Stimulated activated naive B cell treated with anti-CD40 and anti-IgM and Interleukin-4, amounts not matched to agents 10 μg/mL and 1 μg/mL and 100 μg/mL, for 72 hours (primary cell): ENCODE results near the gene UBE2I.

Source experiments
- ATAC-seq, 2 donors: fragments of 150-1000 bp; cut with Tn5 transposase; replicated peaks; 2 replicates each; pipeline ENCODE4 v1.10.0; 2021; ENCODE audit warnings: moderate library complexity in 1 of 2
- DNase-seq: peaks from one replicate; pipeline ENCODE4 v3.0.0; 2021
- H3K27ac Mint-ChIP-seq: one replicate; pipeline ENCODE4 v1.8.0; 2022; ENCODE audit warnings: mild to moderate bottlenecking, mixed read lengths
- H3K27me3 Mint-ChIP-seq, 2 donors: one replicate each; pipeline ENCODE4 v1.8.0; 2022; ENCODE audit warnings: mixed read lengths in 2 of 2
- H3K36me3 Mint-ChIP-seq, 2 donors: one replicate each; pipeline ENCODE4 v1.8.0; 2022; ENCODE audit warnings: mixed read lengths in 2 of 2, mild to moderate bottlenecking in 1 of 2
- H3K4me1 Mint-ChIP-seq, 2 donors: one replicate each; pipeline ENCODE4 v1.8.0; 2022; ENCODE audit warnings: mixed read lengths in 2 of 2, mild to moderate bottlenecking in 1 of 2
- H3K4me3 Mint-ChIP-seq, 2 donors: one replicate each; pipeline ENCODE4 v1.8.0; 2022; ENCODE audit warnings: mild to moderate bottlenecking in 2 of 2, mixed read lengths in 2 of 2, moderate library complexity in 1 of 2
- H3K9me3 Mint-ChIP-seq, 2 donors: one replicate each; pipeline ENCODE4 v1.8.0; 2022; ENCODE audit warnings: mixed read lengths in 2 of 2, mild to moderate bottlenecking in 1 of 2

Gene UBE2I

GRCh38 chr16:1363501-1364041 is 54.1 kb downstream of the UBE2I start:
- Mint-ChIP-seq H3K4me1 (peaks cover 15 to 19% of the 10 kb centered on the region in 2 donors), H3K36me3 (peaks cover 22 to 26% of the 10 kb centered on the region in 2 donors), H3K9me3 (no peaks in the 10 kb centered on the region), H3K27me3 (no peaks in the 10 kb centered on the region), H3K27ac (peak overlapping the region; percentile 59), H3K4me3 (no peak overlapping the region)
- DNase-seq (peak; percentile 48), ATAC-seq (peak; percentile 94 to 95)

- no peak for DNase-seq
- Mint-ChIP-seq H3K9me3 (no peaks in the 10 kb centered on the region), H3K27ac (no peak overlapping the region), H3K36me3 (peaks cover 20 to 22% of the 10 kb centered on the region in 2 donors), H3K4me1 (peaks cover 15% of the 10 kb centered on the region in 2 donors), H3K4me3 (no peak overlapping the region), H3K27me3 (no peaks in the 10 kb centered on the region)
- no peak for ATAC-seq
Observed at GRCh38 chr16:1364510-1364909, 55.1 kb downstream of the UBE2I start.

- DNase-seq: no peak
- no peak for ATAC-seq
- Mint-ChIP-seq H3K9me3 (no peaks in the 10 kb centered on the region), H3K4me1 (peaks cover 13 to 15% of the 10 kb centered on the region in 2 donors), H3K36me3 (peaks cover 13 to 24% of the 10 kb centered on the region in 2 donors), H3K27me3 (no peaks in the 10 kb centered on the region), H3K4me3 (no peak overlapping the region), H3K27ac (peak overlapping the region; percentile 38)
Observed at GRCh38 chr16:1366060-1366711, 56.8 kb downstream of the UBE2I start.

- Mint-ChIP-seq H3K9me3 (no peaks in the 10 kb centered on the region), H3K27me3 (no peaks in the 10 kb centered on the region), H3K36me3 (peaks cover 19 to 27% of the 10 kb centered on the region in 2 donors), H3K4me1 (peaks cover 13 to 15% of the 10 kb centered on the region in 2 donors), H3K4me3 (no peak overlapping the region), H3K27ac (no peak overlapping the region)
- DNase-seq: no peak
- no peak for ATAC-seq
Observed at GRCh38 chr16:1366712-1367299, 57.4 kb downstream of the UBE2I start.

- Mint-ChIP-seq H3K27ac (peak overlapping the region; percentile 62), H3K9me3 (no peaks in the 10 kb centered on the region), H3K36me3 (peaks cover 20 to 27% of the 10 kb centered on the region in 2 donors), H3K4me1 (peaks cover 13 to 14% of the 10 kb centered on the region in 2 donors), H3K4me3 (no peak overlapping the region), H3K27me3 (no peaks in the 10 kb centered on the region)
- ATAC-seq (no peak), DNase-seq (no peak)
Observed at GRCh38 chr16:1367486-1368174, 58.2 kb downstream of the UBE2I start.

GRCh38 chr16:1371054-1371978 is 61.9 kb downstream of the UBE2I start:
- Mint-ChIP-seq H3K4me1 (peaks cover 3 to 8% of the 10 kb centered on the region in 2 donors), H3K27ac (no peak overlapping the region), H3K9me3 (no peaks in the 10 kb centered on the region), H3K36me3 (peaks cover 17 to 18% of the 10 kb centered on the region in 2 donors), H3K27me3 (no peaks in the 10 kb centered on the region), H3K4me3 (no peak overlapping the region)
- ATAC-seq: no peak
- no peak for DNase-seq

- Mint-ChIP-seq H3K36me3 (peaks cover 16 to 21% of the 10 kb centered on the region in 2 donors), H3K27me3 (no peaks in the 10 kb centered on the region), H3K9me3 (no peaks in the 10 kb centered on the region), H3K4me3 (no peak overlapping the region), H3K27ac (peak overlapping the region; percentile 25), H3K4me1 (peaks cover 7 to 14% of the 10 kb centered on the region in 2 donors)
- DNase-seq (no peak), ATAC-seq (no peak)
Observed at GRCh38 chr16:1372292-1372950, 63.0 kb downstream of the UBE2I start.

- H3K27me3 Mint-ChIP-seq: no peaks in the 10 kb centered on the region
- peaks cover 19 to 30% of the 10 kb centered on the region in 2 donors for H3K4me1 Mint-ChIP-seq
- H3K4me3 Mint-ChIP-seq: no peak overlapping the region
- peaks cover 17 to 25% of the 10 kb centered on the region in 2 donors for H3K36me3 Mint-ChIP-seq
- no peaks in the 10 kb centered on the region for H3K9me3 Mint-ChIP-seq
- ATAC-seq: no peak
- DNase-seq: no peak
- peak overlapping the region; percentile 31 for H3K27ac Mint-ChIP-seq
Observed at GRCh38 chr16:1374418-1375297, 65.2 kb downstream of the UBE2I start.

GRCh38 chr16:1375298-1375640 is 65.8 kb downstream of the UBE2I start:
- peaks cover 14 to 25% of the 10 kb centered on the region in 2 donors for H3K36me3 Mint-ChIP-seq
- no peaks in the 10 kb centered on the region for H3K27me3 Mint-ChIP-seq
- peaks cover 23 to 36% of the 10 kb centered on the region in 2 donors for H3K4me1 Mint-ChIP-seq
- ATAC-seq: no peak
- no peak for DNase-seq
- H3K9me3 Mint-ChIP-seq: no peaks in the 10 kb centered on the region
- no peak overlapping the region for H3K27ac Mint-ChIP-seq
- no peak overlapping the region for H3K4me3 Mint-ChIP-seq

- H3K4me1 Mint-ChIP-seq: peaks cover 23 to 37% of the 10 kb centered on the region in 2 donors
- H3K4me3 Mint-ChIP-seq: peak overlapping the region in 1 of 2 donors; percentile 28
- no peaks in the 10 kb centered on the region for H3K27me3 Mint-ChIP-seq
- peak overlapping the region; percentile 77 for H3K27ac Mint-ChIP-seq
- ATAC-seq (no peak), DNase-seq (no peak)
- no peaks in the 10 kb centered on the region for H3K9me3 Mint-ChIP-seq
- peaks cover 14 to 26% of the 10 kb centered on the region in 2 donors for H3K36me3 Mint-ChIP-seq
Observed at GRCh38 chr16:1375741-1376410, 66.4 kb downstream of the UBE2I start.
